ENCODE measurements around the gene SLC1A7.

The SLC1A7 gene

GRCh38 chr1:53090227-53091147, 52.0 kb downstream of the SLC1A7 start:
- DNase-seq (ENCODE audit: low spot score): no peak

DNA sequence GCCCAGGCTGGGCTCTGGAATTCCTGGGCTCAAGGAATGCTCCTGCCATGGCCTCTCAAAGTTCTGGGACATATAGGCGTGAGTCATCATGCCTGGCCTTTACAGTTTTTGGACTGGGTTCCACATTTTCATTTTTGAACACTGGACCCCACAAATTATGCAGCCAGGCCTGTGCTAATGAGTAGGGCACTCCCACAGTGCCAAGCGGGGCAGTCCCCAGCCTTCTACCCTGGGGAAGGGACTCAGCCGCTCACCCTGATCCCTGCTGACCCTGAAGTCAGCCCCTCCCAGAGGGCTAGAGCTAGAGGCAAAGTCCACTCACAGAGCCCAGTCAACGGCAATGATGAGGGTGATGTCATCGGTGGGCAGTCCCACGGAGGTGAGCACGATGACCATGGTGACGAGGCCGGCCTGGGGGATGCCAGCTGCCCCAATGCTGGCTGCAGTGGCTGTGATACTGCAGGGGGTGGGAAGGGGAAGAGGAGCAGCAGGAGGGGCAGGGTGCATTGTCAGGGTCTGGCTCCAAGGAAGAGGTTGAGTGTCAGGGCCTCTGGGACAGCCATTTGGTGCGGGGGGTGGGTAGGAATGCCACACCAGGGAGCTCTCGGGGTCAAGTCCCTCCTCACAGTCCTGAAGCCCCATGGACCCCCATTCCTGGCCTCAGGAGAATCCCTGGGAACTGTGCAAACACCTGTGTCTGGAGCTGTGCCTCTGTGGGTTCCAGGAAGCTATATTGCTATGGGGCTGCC, 52.8 kb downstream of the SLC1A7 start:
- no peak for DNase-seq (ENCODE audit: low spot score)

DNA sequence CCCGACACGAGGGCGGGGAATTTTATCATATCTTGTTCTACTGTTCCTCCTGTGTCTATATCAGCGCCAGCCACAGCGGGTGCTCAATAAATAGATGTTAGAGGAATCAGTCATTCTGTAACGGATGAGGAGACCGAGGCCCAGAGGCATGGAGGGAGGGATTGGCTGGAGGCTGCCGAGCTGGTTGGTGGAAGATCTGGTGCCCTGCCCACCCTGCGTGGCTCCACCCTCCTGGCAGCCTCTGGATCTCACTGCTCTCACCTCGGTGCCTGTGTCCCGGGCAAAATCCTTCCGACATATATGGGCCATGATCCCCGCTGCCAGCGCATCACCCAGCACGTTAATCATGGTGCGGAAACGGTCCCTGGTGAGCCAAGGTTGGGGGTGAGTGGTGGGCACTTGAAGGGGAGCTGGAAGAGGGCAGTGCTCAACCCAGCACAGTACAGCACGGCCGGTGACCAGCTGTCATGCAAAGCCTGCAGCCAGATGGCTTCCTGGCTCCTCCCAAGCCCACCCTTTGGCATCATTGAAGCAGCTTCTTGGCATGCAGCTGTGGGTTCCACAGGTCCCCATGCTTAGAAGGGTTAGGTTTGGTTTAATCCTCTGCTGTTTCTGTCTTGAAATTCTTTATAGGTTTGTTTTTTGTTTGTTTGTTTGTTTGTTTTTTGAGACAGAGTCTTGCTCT, 53.7 kb downstream of the SLC1A7 start:
- no peak for DNase-seq (ENCODE audit: low spot score)

GRCh38 chr1:53087332-53088285, 54.8 kb downstream of the SLC1A7 start:
- no peak for DNase-seq (ENCODE audit: low spot score)

- DNase-seq (ENCODE audit: low spot score): no peak
These were observed 55.9 kb downstream of the SLC1A7 start for GRCh38 chr1:53086491-53087070.

DNA sequence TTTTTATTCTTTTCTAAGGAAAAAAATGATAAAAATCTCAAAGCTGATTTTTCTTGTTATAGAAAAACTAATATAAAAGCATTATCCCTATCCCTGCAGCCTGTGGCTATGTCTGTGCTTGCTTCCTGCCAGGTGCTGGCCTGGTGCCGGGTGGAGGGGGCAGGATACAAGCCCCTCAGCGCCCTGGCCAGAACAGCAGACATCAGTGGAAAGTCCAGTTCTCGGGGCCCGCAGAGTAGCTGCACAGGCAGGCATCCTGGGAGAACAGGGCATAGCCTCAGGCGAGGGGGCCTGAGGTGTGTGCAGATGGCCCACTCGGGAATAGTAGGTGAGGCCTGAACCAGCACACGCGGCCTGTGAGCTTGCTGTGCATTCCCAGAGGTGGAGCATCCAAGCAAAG, 57.0 kb downstream of the SLC1A7 start:
- no peak for DNase-seq (ENCODE audit: low spot score)

- no peak for DNase-seq (ENCODE audit: low spot score)
These were observed 57.9 kb downstream of the SLC1A7 start for GRCh38 chr1:53084589-53084971.

DNA sequence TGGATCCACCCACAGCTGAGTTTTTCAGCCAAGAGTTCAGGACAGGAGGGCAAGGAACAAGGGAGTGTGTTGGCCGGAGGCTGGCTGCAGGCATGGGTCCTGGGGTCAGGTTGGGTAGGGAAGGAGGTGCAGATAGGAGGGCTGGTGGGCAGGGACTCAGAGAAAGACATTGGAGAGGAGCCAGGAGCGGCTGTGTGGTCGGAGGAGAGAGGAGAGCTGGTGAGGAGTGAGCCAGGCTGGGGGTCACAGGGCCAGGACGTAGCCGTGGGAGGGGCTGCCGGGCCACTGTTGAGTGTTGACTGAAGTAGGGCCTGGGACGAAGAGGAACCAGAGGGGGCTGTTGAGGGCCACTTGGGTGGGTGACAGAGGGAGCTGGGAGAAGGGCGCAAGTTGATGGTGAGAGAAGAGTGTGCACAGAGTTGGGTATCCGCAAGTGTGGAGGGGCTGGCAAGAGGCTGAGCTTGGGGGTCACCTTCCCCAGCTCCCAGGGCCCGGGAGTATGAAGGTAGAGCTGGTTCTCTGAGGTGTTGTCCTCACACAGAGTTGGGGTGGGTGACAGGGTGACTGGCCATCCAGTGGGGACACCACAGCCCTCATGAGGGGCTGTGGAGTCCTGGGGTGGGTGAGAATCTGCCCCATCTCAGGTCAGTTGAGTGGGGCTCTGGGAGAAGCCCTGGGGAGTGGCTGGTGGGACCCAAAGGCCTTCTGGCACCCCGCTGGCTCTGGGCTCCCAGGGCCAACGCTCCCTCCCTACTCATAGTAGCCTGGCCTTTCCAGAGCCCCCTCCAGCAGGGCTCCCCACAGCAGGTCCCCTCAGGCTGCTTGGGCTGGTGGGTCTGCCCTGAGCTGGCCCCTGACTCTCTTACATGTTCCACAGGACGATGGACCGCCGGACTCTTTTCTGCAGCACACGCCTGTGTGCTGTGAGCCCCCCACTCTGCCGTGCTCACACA, 58.5 kb downstream of the SLC1A7 start:
- DNase-seq (ENCODE audit: low spot score): no peak

DNA sequence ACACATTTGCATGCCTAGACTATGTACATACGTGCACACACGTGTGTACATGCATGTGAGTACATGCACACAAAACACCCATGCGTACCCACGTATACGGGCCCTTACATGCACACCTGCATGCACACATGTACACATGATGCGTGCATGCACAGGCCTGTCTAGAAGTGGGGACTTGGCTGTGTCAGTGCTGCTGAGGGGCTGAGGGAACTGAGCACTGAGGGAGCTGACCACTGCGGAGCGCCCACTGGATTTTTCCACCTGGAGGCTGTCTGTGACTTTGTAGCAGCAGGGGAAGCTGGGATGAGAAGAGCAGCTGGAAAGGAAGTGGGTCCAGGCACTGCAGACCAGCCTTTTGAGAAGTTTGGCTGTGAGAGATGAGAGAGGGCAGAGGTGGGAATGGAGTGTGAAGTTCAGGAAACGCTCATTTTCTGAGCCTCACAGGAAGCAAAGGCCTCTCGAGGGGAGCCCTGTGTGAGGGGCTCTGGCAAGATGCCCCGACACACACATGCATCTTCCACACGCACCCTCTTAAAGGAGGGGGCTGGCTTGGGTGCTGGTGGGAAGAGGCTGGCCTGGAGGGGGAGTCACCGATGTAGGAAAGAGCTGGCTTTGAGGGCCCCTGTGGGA, 59.5 kb downstream of the SLC1A7 start:
- no peak for DNase-seq (ENCODE audit: low spot score)

DNA sequence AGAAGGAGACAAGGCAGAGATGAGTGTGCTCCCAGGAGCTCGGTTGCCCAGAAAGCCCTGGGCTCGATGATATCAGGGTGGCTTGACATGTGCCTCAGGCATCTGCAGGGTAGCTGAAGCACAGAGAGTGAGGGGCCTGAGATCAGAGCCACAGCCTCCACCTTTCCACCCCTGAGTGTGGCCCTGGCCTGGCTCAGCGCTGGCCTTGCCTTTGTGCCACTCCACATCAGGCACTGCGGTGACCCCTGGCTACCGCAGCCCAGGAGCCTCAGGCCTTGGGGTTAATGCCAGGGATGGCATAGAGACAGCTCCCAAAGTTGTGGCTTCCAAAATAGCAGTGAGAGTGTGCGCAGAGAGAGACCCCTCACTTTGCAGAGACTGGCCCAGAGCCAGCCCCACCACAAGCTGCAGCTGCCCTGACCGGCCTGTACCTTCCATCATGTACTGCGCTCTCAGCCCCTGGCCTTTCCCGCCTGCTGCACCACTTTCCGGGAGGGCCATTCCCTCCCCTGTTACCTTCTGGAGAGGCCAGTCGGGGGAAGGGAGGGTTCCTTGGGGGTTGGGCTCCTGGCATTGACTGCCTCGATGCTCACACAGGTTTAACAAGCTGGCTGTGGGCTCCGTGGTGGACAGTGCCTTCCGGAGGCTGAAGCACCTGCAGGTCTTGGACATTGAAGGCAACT, 60.9 kb downstream of the SLC1A7 start:
- DNase-seq (ENCODE audit: low spot score): no peak

DNA sequence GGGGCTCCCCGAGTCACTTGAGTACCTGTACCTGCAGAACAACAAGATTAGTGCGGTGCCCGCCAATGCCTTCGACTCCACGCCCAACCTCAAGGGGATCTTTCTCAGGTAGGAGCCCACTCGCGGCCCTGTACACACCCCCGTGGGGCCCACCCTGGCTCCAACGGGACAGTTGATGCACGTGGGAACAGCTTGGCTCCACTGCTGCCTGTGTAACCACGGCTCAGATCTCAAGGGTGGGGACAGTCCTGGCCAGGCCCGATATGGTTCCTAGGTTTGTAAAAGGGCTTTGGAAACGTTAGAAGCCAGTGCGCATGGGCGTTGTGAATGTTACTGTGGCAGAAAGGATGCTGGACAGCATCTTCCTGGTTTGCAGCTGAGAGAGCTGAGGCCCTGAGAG, 61.7 kb downstream of the SLC1A7 start:
- no peak for DNase-seq (ENCODE audit: low spot score)

- DNase-seq (ENCODE audit: low spot score): no peak
These were observed 62.4 kb downstream of the SLC1A7 start for GRCh38 chr1:53080041-53080440.

GRCh38 chr1:53079251-53079650, 63.2 kb downstream of the SLC1A7 start:
- DNase-seq (ENCODE audit: low spot score): no peak

GRCh38 chr1:53078333-53079101, 63.9 kb downstream of the SLC1A7 start:
- no peak for DNase-seq (ENCODE audit: low spot score)

DNA sequence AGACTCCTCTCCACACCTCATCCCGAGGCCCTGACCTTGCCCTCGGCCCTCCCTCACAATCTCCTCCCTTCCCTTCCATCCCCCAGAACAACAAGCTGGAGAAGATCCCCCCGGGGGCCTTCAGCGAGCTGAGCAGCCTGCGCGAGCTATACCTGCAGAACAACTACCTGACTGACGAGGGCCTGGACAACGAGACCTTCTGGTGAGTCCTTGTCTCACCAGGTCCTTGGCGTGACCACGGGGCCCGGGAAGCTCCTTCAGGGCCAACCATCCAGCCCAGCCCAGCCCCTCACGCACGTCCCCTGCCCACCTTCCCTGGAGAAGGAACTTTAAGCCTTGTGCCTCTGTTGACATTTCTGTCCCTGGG, 64.9 kb downstream of the SLC1A7 start:
- DNase-seq (ENCODE audit: low spot score): no peak

DNA sequence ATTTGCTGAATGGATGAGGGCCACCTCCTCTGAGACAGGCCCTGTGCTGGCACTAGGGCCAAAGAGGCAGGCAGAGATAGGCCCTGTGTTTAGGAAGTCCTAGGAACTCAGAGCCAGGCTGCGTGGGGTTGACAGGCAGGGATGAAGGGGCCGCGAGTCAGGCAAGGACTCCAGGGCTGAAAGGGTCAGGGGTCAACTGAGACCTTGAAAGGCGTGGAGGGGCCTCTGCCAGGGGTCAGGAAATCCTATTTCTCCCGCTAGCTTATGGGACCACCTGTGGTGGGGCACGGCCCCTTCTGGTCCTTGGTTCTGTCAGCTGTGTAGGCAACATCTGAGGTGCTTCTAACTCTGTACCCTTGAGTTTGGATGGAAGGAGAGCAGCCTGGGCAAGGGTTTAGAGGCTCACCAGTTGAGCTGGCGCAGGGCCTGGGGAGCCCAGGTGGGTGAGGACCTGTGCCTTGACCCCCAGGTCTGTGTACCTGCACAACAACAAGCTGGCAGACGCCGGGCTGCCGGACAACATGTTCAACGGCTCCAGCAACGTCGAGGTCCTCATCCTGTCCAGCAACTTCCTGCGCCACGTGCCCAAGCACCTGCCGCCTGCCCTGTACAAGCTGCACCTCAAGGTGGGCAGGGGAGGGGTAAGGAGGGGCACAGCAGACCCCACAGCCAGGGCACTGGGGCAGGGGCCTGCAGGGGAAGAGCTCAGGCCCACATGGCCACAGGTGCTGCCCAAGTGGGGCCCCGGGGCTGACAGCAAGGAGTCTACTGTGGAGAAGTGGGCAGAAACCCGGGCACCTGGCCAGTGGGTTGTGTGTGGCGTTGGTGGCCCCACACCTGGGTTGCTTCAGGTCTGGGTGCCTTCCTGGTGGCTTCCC, 65.5 kb downstream of the SLC1A7 start:
- DNase-seq (ENCODE audit: low spot score): no peak

- DNase-seq (ENCODE audit: low spot score): no peak
These were observed 66.3 kb downstream of the SLC1A7 start for GRCh38 chr1:53076165-53076564.
